GM21825 (cell line): ENCODE results near the gene METTL22.
A peak's percentile ranks its signal among the peaks of the same experiment; 100 is the strongest.

ENCODE experiments used
- ATAC-seq: cut with Tn5 transposase; IDR thresholded peaks from one replicate; pipeline ENCODE4 v1.9.1; 2021; ENCODE audit warnings: mild to moderate bottlenecking, moderate library complexity; ENCODE audit not compliant: unreplicated experiment

The METTL22 gene

GRCh38 chr16:8663192-8664089 is 41.9 kb downstream of the METTL22 start:
- ATAC-seq, result no peak

- ATAC-seq, result no peak
These were observed 44.0 kb downstream of the METTL22 start for GRCh38 chr16:8665529-8665928.

DNA sequence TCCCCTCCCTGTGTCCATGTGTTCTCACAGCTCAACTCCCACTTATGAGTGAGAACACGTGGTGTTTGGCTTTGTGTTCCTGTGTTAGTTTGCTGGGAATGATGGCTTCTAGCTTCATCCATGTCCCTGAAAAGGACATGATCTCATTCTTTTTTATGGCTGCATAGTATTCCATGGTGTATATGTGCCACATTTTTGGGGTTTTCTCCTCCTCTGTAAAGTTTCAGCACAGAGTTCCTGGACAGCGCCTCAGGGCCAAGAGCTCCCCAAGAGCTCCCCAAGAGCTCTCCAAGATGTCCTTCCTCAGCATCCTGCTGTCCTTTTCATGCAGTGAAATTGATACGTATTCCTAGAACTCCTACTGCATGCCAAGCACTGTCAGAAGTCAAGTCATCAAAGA is 46.0 kb downstream of the METTL22 start:
- no peak for ATAC-seq

GRCh38 chr16:8668113-8668512 is 46.6 kb downstream of the METTL22 start:
- ATAC-seq, result no peak

- ATAC-seq, result no peak
These were observed 48.0 kb downstream of the METTL22 start for GRCh38 chr16:8669481-8669880.

GRCh38 chr16:8670014-8670560 is 48.6 kb downstream of the METTL22 start:
- ATAC-seq, result no peak

DNA sequence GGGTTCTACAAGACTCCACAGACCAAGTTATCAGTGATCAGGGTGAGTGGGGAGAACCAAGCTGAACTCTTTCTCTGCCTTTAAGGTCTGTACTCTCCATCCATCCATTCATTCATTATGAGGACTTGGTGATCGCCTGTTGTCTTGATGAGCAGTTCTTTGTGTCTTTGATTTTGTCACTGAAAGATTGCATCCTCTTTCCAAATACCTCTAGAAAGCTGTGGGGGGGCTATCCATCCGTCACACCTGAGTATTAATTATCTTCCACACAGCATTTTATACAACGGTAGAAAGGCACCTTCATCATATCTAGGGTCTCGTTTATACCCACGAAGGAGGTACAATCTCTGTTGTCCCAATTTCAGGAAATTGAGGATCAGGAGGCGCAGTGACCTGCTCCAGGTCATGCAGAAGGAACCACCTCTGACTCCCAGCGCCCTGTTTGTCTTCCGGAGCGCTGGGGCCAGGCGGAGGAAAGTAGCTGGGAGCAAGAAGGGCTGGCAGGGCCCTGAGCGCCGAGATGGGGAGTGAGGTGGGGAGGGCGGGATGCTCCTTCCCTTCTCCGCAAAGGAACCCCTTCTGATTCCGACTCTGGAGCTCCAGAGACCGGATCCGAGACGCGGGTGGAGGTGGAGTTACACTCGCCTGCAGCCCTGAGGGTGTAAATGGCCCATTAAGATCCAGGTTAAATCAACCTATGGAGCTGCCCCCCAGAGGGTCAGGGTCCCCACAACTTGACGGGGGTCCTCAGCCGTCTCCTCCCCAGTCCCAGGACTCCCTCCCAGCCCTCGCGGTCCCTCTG is 52.3 kb downstream of the METTL22 start:
- peak; percentile 28 for ATAC-seq

- ATAC-seq, result peak; percentile 100
These were observed 53.0 kb downstream of the METTL22 start, which contains the start of gene ABAT for GRCh38 chr16:8674413-8675022. TSS of gene ABAT (plus strand) at chr16:8674617. CDS start at chr16:8735740, 61,123 bp downstream.

GRCh38 chr16:8675183-8676159 is 54.0 kb downstream of the METTL22 start:
- ATAC-seq, result no peak

GRCh38 chr16:8676160-8676547 is 54.7 kb downstream of the METTL22 start:
- no peak for ATAC-seq

GRCh38 chr16:8676737-8677375 is 55.4 kb downstream of the METTL22 start:
- no peak for ATAC-seq

DNA sequence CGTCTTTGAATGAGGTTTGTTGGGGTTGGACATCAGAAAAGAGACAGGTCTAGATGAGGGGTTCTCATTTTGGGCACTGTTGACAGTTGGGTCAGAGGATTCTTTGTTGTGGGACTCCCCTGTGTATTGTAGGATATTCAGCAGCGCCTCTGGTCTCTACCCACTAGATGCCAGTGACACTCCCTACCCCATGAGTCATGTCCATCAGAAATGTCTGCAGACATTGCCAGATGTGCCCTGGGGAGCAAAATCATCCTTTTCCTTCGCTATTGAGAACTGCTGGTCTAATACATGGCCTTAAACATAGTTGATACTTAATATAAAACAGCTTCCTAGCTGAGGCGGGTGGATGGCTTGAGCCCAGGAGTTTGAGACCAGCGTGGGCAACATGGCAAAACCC is 56.0 kb downstream of the METTL22 start:
- ATAC-seq, result no peak

DNA sequence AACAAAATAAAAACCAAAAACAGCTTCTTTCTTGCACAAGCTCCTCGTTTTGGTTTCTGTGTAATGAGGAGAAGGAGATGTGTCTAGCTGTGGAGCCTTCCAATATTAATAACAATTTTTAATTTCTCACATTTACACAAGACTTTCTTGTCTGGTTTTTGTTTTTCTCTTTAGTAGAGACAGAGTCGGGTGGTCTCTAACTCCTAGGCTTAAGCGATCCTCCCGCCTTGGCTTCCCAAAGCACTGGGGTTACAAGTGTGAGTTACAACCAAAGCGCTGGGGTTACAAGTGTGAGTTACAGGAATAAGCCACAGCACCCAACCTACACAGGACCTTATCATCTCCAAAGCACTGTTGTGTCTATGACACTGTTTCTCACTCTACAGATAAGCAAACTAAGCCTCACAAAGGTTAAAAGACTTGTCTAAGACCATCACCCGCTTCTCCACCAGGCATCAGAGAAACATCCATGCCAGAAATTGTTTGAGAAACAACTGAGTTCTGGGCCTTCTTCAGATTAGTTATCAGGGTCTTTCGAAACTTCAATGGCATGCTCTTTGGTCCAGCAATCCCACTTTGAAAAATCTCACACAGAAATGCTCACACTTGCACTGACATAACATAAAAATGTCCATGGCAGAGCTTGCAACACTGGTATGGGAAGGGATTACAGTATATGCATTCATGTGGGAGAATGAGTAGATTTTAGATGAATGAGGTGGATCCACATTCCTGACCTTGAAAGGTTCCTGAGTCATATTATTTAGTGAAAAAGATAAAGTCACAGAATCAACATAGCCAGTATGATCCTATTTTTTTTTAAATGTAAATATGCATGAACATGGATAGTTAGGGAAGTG is 56.8 kb downstream of the METTL22 start:
- no peak for ATAC-seq

DNA sequence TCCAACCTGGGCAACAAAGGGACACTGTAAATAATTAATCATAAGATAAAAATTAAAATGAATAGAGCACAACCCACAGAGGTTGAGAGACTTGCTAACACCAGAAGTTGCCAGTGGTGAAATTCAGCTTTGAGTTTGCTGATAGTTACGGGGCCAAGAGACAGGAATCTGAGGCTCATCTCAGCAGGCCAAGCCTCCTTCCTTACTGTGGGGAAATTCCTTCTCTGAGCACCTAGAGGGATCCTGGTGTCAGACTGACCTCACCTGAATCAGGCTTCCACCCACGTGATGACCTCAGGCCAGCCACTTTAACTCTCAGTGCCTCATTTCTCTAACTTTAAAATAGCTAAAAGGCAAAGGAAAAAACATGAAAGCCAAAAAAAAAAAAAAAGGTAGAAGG is 57.7 kb downstream of the METTL22 start:
- no peak for ATAC-seq

DNA sequence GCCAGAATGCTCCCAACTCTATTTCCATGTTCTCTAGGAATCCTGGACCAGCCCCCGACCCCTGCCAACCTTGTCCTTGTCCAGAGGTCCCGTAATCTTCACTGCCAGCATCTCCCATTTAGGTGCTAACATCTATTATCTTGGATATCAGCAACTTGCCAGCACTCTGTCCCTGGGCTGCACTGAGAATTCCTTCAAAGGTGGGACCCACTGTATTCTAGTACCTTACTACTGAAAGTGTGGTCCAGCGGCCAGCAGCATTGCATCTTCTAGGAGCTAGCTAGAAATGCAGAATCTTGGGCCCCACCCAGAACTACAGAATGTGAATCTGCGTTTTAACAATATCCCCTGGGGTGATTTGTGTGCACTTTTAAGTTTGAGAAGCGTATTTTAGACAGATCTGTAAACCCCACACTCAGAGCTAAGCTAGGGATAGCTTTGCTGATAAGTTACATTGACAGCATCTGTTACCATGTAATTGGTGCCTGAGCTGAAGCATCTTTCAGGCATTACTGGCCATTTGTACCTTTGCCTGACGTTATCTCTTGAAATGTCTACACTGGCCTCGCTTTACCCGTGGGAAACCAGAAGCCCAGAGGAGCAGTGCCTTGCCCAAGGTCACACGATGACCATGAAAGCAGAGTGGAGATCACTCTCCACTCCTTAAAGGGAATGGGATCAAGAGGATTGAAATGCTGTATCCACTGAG is 61.2 kb downstream of the METTL22 start:
- no peak for ATAC-seq

GRCh38 chr16:8683640-8684039 is 62.1 kb downstream of the METTL22 start:
- ATAC-seq, result no peak

DNA sequence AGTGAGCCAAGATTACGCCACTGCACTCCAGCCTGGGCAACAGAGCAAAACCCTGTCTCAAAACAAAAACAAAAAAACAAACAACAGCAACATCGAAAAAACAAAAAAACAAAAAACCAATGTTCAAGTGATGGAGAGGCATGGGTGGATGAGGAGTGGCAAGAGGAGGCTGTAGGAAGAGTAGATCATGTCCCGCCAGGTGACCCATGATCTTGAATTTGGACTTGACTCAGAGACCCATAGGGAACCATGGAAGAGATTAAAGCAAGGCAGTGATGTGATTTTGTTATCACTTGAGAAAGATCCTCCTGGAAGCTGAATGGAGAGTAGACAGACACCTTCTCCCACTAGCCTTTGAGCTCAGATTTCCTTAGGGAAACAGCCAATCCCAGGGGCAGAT is 64.1 kb downstream of the METTL22 start:
- no peak for ATAC-seq

DNA sequence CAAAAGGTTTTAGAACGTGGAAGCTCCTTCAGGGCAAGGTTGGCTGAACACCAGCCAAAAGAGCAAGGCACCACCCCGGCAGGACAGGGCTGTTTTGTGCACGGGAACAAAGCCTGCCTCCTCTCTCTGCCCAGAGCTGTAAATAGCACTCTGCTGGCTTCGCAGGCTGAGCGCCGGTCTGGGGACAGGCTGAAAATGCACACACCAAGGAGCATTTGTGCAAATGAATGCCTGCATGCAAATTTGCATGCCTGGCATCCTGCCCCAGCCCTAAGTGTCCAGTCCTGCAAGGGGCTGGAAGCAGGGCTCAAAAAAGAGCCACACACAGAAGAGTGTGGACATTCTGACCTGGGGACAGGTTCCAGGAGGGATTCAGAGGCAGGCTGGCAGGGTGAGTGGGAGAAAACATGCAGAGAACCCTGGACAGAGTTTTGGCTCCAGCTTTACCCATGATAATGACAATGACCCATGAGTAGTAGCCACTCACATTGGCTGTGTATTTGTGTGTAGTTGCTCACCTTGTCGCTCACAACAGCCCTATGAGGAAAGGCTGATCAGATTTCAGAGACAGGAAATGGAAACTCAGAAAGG is 64.6 kb downstream of the METTL22 start:
- ATAC-seq, result no peak
